ENCODE results near the gene OPN4.

GRCh38 chr10:86613096-86613495, 41.3 kb upstream of the OPN4 start:
- TF ChIP-seq CTCF (IDR thresholded peaks at IDR 0.05 in 8 of 11, conservative IDR thresholded peaks at IDR 0.05 in 3 of 11) (no peak), POLR2AphosphoS5 (IDR thresholded peaks at IDR 0.05) (no peak), POLR2A (IDR thresholded peaks at IDR 0.05) (no peak)
